Smooth muscle cell (in vitro differentiated cells): ENCODE results near the gene SLC15A5. TPM values are rescaled to one million over a fixed set of nuclear protein-coding genes. Genes with fewer than 3 reads are reported as not detected.

Experiments
- DNase-seq: peaks from one replicate; lab custom pipeline; 2025; ENCODE audit not compliant: unreplicated experiment; lab: John Stamatoyannopoulos, UW
- H2AFZ ChIP-seq: fragments of 200-600 bp; sonication (generic); 2 replicates; pipeline ENCODE4 v1.6.0; 2016; ENCODE audit warnings: antibody characterized with exemption, low read depth, mild to moderate bottlenecking
- H3F3A ChIP-seq: fragments of 200-600 bp; sonication (generic); 2 replicates; pipeline ENCODE4 v1.6.0; 2017; ENCODE audit warnings: antibody characterized with exemption, low read depth
- H3K27ac ChIP-seq: fragments of 200-600 bp; sonication (generic); 2 replicates; pipeline ENCODE4 v1.5.1; 2016; ENCODE audit warnings: low read depth, mild to moderate bottlenecking
- H3K27me3 ChIP-seq: fragments of 200-600 bp; sonication (generic); 2 replicates; pipeline ENCODE4 v1.6.1; 2016; ENCODE audit warnings: low read depth, mild to moderate bottlenecking
- H3K36me3 ChIP-seq: fragments of 200-600 bp; sonication (generic); 2 replicates; pipeline ENCODE4 v1.5.1; 2016; ENCODE audit warnings: low read depth
- H3K4me1 ChIP-seq: fragments of 200-600 bp; sonication (generic); 2 replicates; pipeline ENCODE4 v1.5.1; 2016; ENCODE audit warnings: low read depth
- H3K4me2 ChIP-seq: fragments of 200-600 bp; sonication (generic); 2 replicates; pipeline ENCODE4 v1.6.0; 2016; ENCODE audit warnings: mild to moderate bottlenecking
- H3K4me3 ChIP-seq: fragments of 200-600 bp; sonication (generic); 2 replicates; pipeline ENCODE4 v1.5.1; 2016; ENCODE audit warnings: mild to moderate bottlenecking
- H3K79me2 ChIP-seq: fragments of 200-600 bp; sonication (generic); 2 replicates; pipeline ENCODE4 v1.6.0; 2016; ENCODE audit warnings: low read depth, mild to moderate bottlenecking
- H3K9ac ChIP-seq: fragments of 200-600 bp; sonication (generic); 2 replicates; pipeline ENCODE4 v1.6.0; 2016; ENCODE audit warnings: low read depth
- H3K9me3 ChIP-seq: fragments of 200-600 bp; sonication (generic); replicated peaks from 2 replicates; pipeline ENCODE4 v1.5.1; 2016; ENCODE audit warnings: low read depth
- H4K20me1 ChIP-seq: fragments of 200-600 bp; sonication (generic); 2 replicates; pipeline ENCODE4 v1.6.0; 2016; ENCODE audit warnings: low read depth
- CTCF ChIP-seq: fragments of 200-600 bp; sonication (generic); IDR thresholded peaks from 2 replicates; pipeline ENCODE4 v1.5.1; 2017; ENCODE audit warnings: borderline replicate concordance, mild to moderate bottlenecking, antibody characterized with exemption; ENCODE audit not compliant: insufficient read depth, poor library complexity, severe bottlenecking
- WGBS: methylation state at CpG from one replicate; pipeline ENCODE4 v1.1.7; 2016; ENCODE audit warnings: low lambda C conversion rate; 5-methylcytosine and 5-hydroxymethylcytosine counted together
- polyA plus RNA-seq: library from polyadenylated mRNA; unstranded; fragments of >200 nt; fragmentation: Nextera tagmentation; extraction: Ambion mirVana; gene quantifications from 2 replicates; pipeline ENCODE4 v1.2.1, GENCODE V29; 2016
- total RNA-seq: library from RNA; depleted of rRNA; stranded (reverse); fragments of >200 nt; gene quantifications from 2 replicates; pipeline ENCODE4 v1.2.3, GENCODE V29; 2014

Gene SLC15A5
- total and polyA plus RNA-seq, 2 experiments from 2014 or later: not detected

- Histone ChIP-seq H2AFZ (no peak overlapping the region), H3K79me2 (no peaks in the 10 kb centered on the region), H3F3A (no peaks in the 10 kb centered on the region), H3K27ac (no peak overlapping the region), H3K4me1 (no peaks in the 10 kb centered on the region), H3K36me3 (no peaks in the 10 kb centered on the region), H3K4me3 (no peak overlapping the region), H4K20me1 (no peaks in the 10 kb centered on the region), H3K9ac (no peak overlapping the region), H3K9me3 (no peaks in the 10 kb centered on the region), H3K4me2 (no peak overlapping the region), H3K27me3 (no peaks in the 10 kb centered on the region)
- TF ChIP-seq CTCF: no peak
- no peak for DNase-seq
- WGBS: 77% methylated on average over 1 of the region's 1 CpG
Observed at GRCh38 chr12:16229676-16230075, 47.8 kb downstream of the SLC15A5 start.

GRCh38 chr12:16228067-16228466, 49.4 kb downstream of the SLC15A5 start:
- DNase-seq: no peak
- WGBS: 90% methylated on average over 2 of the region's 2 CpGs
- Histone ChIP-seq H3K4me3 (no peak overlapping the region), H3K9ac (no peak overlapping the region), H3K36me3 (no peaks in the 10 kb centered on the region), H3K4me2 (no peak overlapping the region), H3K27ac (no peak overlapping the region), H3K79me2 (no peaks in the 10 kb centered on the region), H3K27me3 (no peaks in the 10 kb centered on the region), H4K20me1 (no peaks in the 10 kb centered on the region), H3K4me1 (no peaks in the 10 kb centered on the region), H3F3A (no peaks in the 10 kb centered on the region), H3K9me3 (no peaks in the 10 kb centered on the region), H2AFZ (no peak overlapping the region)
- no peak for TF ChIP-seq CTCF

GRCh38 chr12:16225692-16226091, 51.8 kb downstream of the SLC15A5 start:
- H3K4me2 ChIP-seq: no peak overlapping the region
- no peak overlapping the region for H3K9ac ChIP-seq
- no peaks in the 10 kb centered on the region for H4K20me1 ChIP-seq
- DNase-seq: no peak
- no peaks in the 10 kb centered on the region for H3K36me3 ChIP-seq
- 76% methylated on average over 4 of the region's 4 CpGs for WGBS
- no peak overlapping the region for H3K4me3 ChIP-seq
- no peaks in the 10 kb centered on the region for H3K9me3 ChIP-seq
- no peak overlapping the region for H3K27ac ChIP-seq
- no peak for TF ChIP-seq CTCF
- H3F3A ChIP-seq: no peaks in the 10 kb centered on the region
- no peak overlapping the region for H2AFZ ChIP-seq
- no peaks in the 10 kb centered on the region for H3K4me1 ChIP-seq
- H3K79me2 ChIP-seq: no peaks in the 10 kb centered on the region
- no peaks in the 10 kb centered on the region for H3K27me3 ChIP-seq

GRCh38 chr12:16224196-16224595, 53.3 kb downstream of the SLC15A5 start:
- WGBS: 90% methylated on average over 3 of the region's 3 CpGs

More at GRCh38 chr12:16224196-16224595, 53.3 kb downstream of the SLC15A5 start:
- H4K20me1 ChIP-seq: no peaks in the 10 kb centered on the region
- H3K9me3 ChIP-seq: no peaks in the 10 kb centered on the region
- H2AFZ ChIP-seq: no peak overlapping the region
- no peak for DNase-seq
- no peaks in the 10 kb centered on the region for H3K79me2 ChIP-seq
- no peak overlapping the region for H3K4me3 ChIP-seq
- H3K9ac ChIP-seq: no peak overlapping the region
- TF ChIP-seq CTCF: no peak
- H3K4me2 ChIP-seq: no peak overlapping the region
- no peaks in the 10 kb centered on the region for H3F3A ChIP-seq
- H3K4me1 ChIP-seq: no peaks in the 10 kb centered on the region
- no peaks in the 10 kb centered on the region for H3K36me3 ChIP-seq
- H3K27me3 ChIP-seq: no peaks in the 10 kb centered on the region
- no peak overlapping the region for H3K27ac ChIP-seq
